ENCODE data around the gene EPSTI1.

Gene EPSTI1

GRCh38 chr13:42855410-42855809 is 136.6 kb downstream of the EPSTI1 start:
- Histone ChIP-seq H3K27me3 (ENCODE audit: control insufficient read depth, insufficient read depth, low read length) (no peaks in the 10 kb centered on the region), H3K27ac (ENCODE audit: low read depth, low read length) (no peak overlapping the region), H3K4me3 (ENCODE audit: low read depth, low read length) (no peak overlapping the region), H3K9me3 (ENCODE audit: control insufficient read depth, insufficient read depth, low read depth, low read length) (no peaks in the 10 kb centered on the region), H3K36me3 (ENCODE audit: control insufficient read depth, insufficient read depth, low read length) (peaks cover 70% of the 10 kb centered on the region), H3K9ac (ENCODE audit: low read length) (no peak overlapping the region), H3K4me1 (ENCODE audit: control insufficient read depth, insufficient read depth, low read length) (no peaks in the 10 kb centered on the region)

- Histone ChIP-seq H3K9me3 (ENCODE audit: control insufficient read depth, insufficient read depth, low read depth, low read length) (no peaks in the 10 kb centered on the region), H3K4me1 (ENCODE audit: control insufficient read depth, insufficient read depth, low read length) (peaks cover 3% of the 10 kb centered on the region; the same call in 1 of the 2 replicates), H3K4me3 (ENCODE audit: low read depth, low read length) (no peak overlapping the region), H3K27ac (ENCODE audit: low read depth, low read length) (no peak overlapping the region), H3K9ac (ENCODE audit: low read length) (no peak overlapping the region), H3K36me3 (ENCODE audit: control insufficient read depth, insufficient read depth, low read length) (peaks cover 70% of the 10 kb centered on the region), H3K27me3 (ENCODE audit: control insufficient read depth, insufficient read depth, low read length) (no peaks in the 10 kb centered on the region)
Measured at GRCh38 chr13:42852136-42852535, 139.9 kb downstream of the EPSTI1 start.

- Histone ChIP-seq H3K4me3 (ENCODE audit: low read depth, low read length) (no peak overlapping the region), H3K27ac (ENCODE audit: low read depth, low read length) (no peak overlapping the region), H3K9me3 (ENCODE audit: control insufficient read depth, insufficient read depth, low read depth, low read length) (no peaks in the 10 kb centered on the region), H3K36me3 (ENCODE audit: control insufficient read depth, insufficient read depth, low read length) (peaks cover 48% of the 10 kb centered on the region), H3K27me3 (ENCODE audit: control insufficient read depth, insufficient read depth, low read length) (no peaks in the 10 kb centered on the region), H3K4me1 (ENCODE audit: control insufficient read depth, insufficient read depth, low read length) (peaks cover 3% of the 10 kb centered on the region; the same call in 1 of the 2 replicates), H3K9ac (ENCODE audit: low read length) (no peak overlapping the region)
Measured at GRCh38 chr13:42849200-42849599, 142.8 kb downstream of the EPSTI1 start.

- Histone ChIP-seq H3K4me1 (ENCODE audit: control insufficient read depth, insufficient read depth, low read length) (peaks cover 3% of the 10 kb centered on the region; the same call in 1 of the 2 replicates), H3K9ac (ENCODE audit: low read length) (no peak overlapping the region), H3K4me3 (ENCODE audit: low read depth, low read length) (no peak overlapping the region), H3K36me3 (ENCODE audit: control insufficient read depth, insufficient read depth, low read length) (peaks cover 37% of the 10 kb centered on the region), H3K27ac (ENCODE audit: low read depth, low read length) (no peak overlapping the region), H3K27me3 (ENCODE audit: control insufficient read depth, insufficient read depth, low read length) (no peaks in the 10 kb centered on the region), H3K9me3 (ENCODE audit: control insufficient read depth, insufficient read depth, low read depth, low read length) (no peaks in the 10 kb centered on the region)
Measured at GRCh38 chr13:42847891-42848663, 144.0 kb downstream of the EPSTI1 start.

GRCh38 chr13:42836930-42837690 is 154.9 kb downstream of the EPSTI1 start:
- Histone ChIP-seq H3K9ac (ENCODE audit: low read length) (no peak overlapping the region), H3K27me3 (ENCODE audit: control insufficient read depth, insufficient read depth, low read length) (no peaks in the 10 kb centered on the region), H3K4me1 (ENCODE audit: control insufficient read depth, insufficient read depth, low read length) (no peaks in the 10 kb centered on the region), H3K9me3 (ENCODE audit: control insufficient read depth, insufficient read depth, low read depth, low read length) (no peaks in the 10 kb centered on the region), H3K36me3 (ENCODE audit: control insufficient read depth, insufficient read depth, low read length) (peaks cover 22% of the 10 kb centered on the region), H3K27ac (ENCODE audit: low read depth, low read length) (no peak overlapping the region), H3K4me3 (ENCODE audit: low read depth, low read length) (no peak overlapping the region)
